Measurements from ENCODE around the gene SFMBT1. TPM values are rescaled to one million over a fixed set of nuclear protein-coding genes. Genes with fewer than 3 reads are reported as not detected.

Gene SFMBT1
- polyA plus RNA-seq (2011; rRNA removed): 9.6 and 9.9 TPM in 2 replicates
- polyA plus RNA-seq (2012; cell fraction: cytosol; rRNA removed): 2.9 and 3.7 TPM in 2 replicates
- polyA plus RNA-seq (2012; cell fraction: nucleus; rRNA removed): 3.2 and 4.2 TPM in 2 replicates
- 7.0 to 7.2 TPM (median 7.1 TPM) in 3 replicates for polyA plus RNA-seq (2017; fragmentation: RNase III; extraction: RNeasy Plus Mini Kit Qiagen cat#74134 plus additional on column Dnase treatment)
- polyA minus RNA-seq (2011; rRNA and poly(A)+ RNA removed): 21.4 TPM in 2 replicates

- POLR2A ChIA-PET: interaction anchor here (0.6 to 1.8 kb wide), 5 partner anchors 10 to 273 kb away, joined by 3 to 6 read pairs (median 3); no protein-coding TSS in a partner anchor
- no peaks in the 10 kb centered on the region for H3K9me3 ChIP-seq
- peak within 1 kb of the TSS; percentile 99 to 100 for H3K27ac ChIP-seq
- peak within 1 kb of the TSS; percentile 81 for H3K4me2 ChIP-seq
- no peak for FAIRE-seq
- H3K4me1 ChIP-seq: peaks cover 36% of the 10 kb centered on the region
- TF ChIP-seq EP300 (IDR thresholded peaks at IDR 0.05) (no peak), CEBPB (IDR thresholded peaks at IDR 0.05) (no peak), POLR2AphosphoS2 (conservative IDR thresholded peaks at IDR 0.05; ENCODE audit: low read length) (no peak), BCL3 (IDR thresholded peaks at IDR 0.05) (0 out of 3 replicates have a peak, but pooled peaks have one; percentile 28), GATA3 (IDR thresholded peaks at IDR 0.05; ENCODE audit: borderline replicate concordance) (no peak), JUN (IDR thresholded peaks at IDR 0.05) (no peak), KDM1A (IDR thresholded peaks at IDR 0.05; ENCODE audit: low read depth) (no peak), FOSL2 (IDR thresholded peaks at IDR 0.05) (no peak), FOSL2 (CRISPR knock-in tag; IDR thresholded peaks at IDR 0.05) (no peak), REST (IDR thresholded peaks at IDR 0.05) (no peak), CBX8 (IDR thresholded peaks at IDR 0.05) (no peak), HEYL (CRISPR knock-in tag; IDR thresholded peaks at IDR 0.05) (no peak), POLR2A (IDR thresholded peaks at IDR 0.05; ENCODE audit: low read length) (peak; percentile 31), CBX2 (IDR thresholded peaks at IDR 0.05; ENCODE audit: borderline replicate concordance, low read depth) (no peak), PHF8 (IDR thresholded peaks at IDR 0.05; ENCODE audit: borderline replicate concordance, low read depth) (peak; percentile 51; the same call in 1 of the 2 replicates), PBX3 (IDR thresholded peaks at IDR 0.05) (no peak)
- peak; percentile 67 to 72 for DNase-seq (ENCODE audit: low read depth in 1 of 2, low spot score in 1 of 2)
- ATAC-seq: peak; percentile 49 to 76
- peak within 1 kb of the TSS; percentile 99 for H3K4me3 ChIP-seq
- 2% methylated on average over 38 of the region's 117 CpGs for WGBS (ENCODE audit: missing lambda C conversion rate)
- CTCF ChIA-PET: interaction anchor here (0.8 to 1.9 kb wide), 6 partner anchors 9 to 35 kb away, joined by 3 to 8 read pairs (median 4); no protein-coding TSS in a partner anchor
Observed at GRCh38 chr3:53045518-53046170, at the start of gene SFMBT1. Gene SFMBT1 (minus strand): TSS chr3:53046073. CDS start chr3:52969128, 76,945 bp downstream.

- FAIRE-seq: no peak
- Histone ChIP-seq H3K4me1 (no peaks in the 10 kb centered on the region), H3K27ac (no peak overlapping the region), H3K9me3 (no peaks in the 10 kb centered on the region), H3K4me3 (no peak overlapping the region), H3K4me2 (no peak overlapping the region)
- ChIA-PET POLR2A (no interaction called here), CTCF (interaction anchor here (0.6 kb wide), 1 partner anchor 51 kb away, joined by 3 read pairs; no protein-coding TSS in a partner anchor)
- DNase-seq (ENCODE audit: low read depth in 1 of 2, low spot score in 1 of 2): no peak
- ATAC-seq: no peak
- WGBS (ENCODE audit: missing lambda C conversion rate): 87% methylated on average over 2 of the region's 2 CpGs
- TF ChIP-seq ESRRA (IDR thresholded peaks at IDR 0.05; ENCODE audit: borderline replicate concordance, low read length) (no peak), HOXB13 (CRISPR knock-in tag; IDR thresholded peaks at IDR 0.05; ENCODE audit: low read depth) (no peak), MAX (IDR thresholded peaks at IDR 0.05) (no peak), JUN (IDR thresholded peaks at IDR 0.05) (no peak), NPAS2 (CRISPR knock-in tag; IDR thresholded peaks at IDR 0.05; ENCODE audit: borderline replicate concordance) (no peak), JUNB (IDR thresholded peaks at IDR 0.05) (no peak), MAZ (IDR thresholded peaks at IDR 0.05; ENCODE audit: borderline replicate concordance, low read depth, low read length) (no peak), RARB (CRISPR knock-in tag; IDR thresholded peaks at IDR 0.05) (no peak), CHD2 (IDR thresholded peaks at IDR 0.05; ENCODE audit: low read length, partially characterized antibody) (no peak), NR3C1 (IDR thresholded peaks at IDR 0.05) (no peak), TFCP2L1 (CRISPR knock-in tag; IDR thresholded peaks at IDR 0.05) (no peak), RAD21 (conservative IDR thresholded peaks at IDR 0.05 in 1 of 2, IDR thresholded peaks at IDR 0.05 in 1 of 2) (no peak), NFE2L2 (conservative IDR thresholded peaks at IDR 0.05; ENCODE audit: low read length) (no peak), FOSL2 (IDR thresholded peaks at IDR 0.05) (no peak), FOSL2 (CRISPR knock-in tag; IDR thresholded peaks at IDR 0.05) (no peak), ZFP36 (IDR thresholded peaks at IDR 0.05; ENCODE audit: borderline replicate concordance, partially characterized antibody) (no peak), ATOH8 (CRISPR knock-in tag; IDR thresholded peaks at IDR 0.05; ENCODE audit: low read depth) (no peak), BHLHE40 (IDR thresholded peaks at IDR 0.05; ENCODE audit: low read depth, low read length) (no peak), KDM1A (IDR thresholded peaks at IDR 0.05; ENCODE audit: low read depth) (no peak)
Observed at GRCh38 chr3:53092942-53093341, 47.1 kb upstream of the SFMBT1 start.
